HG03378 (cell line): ENCODE measurements around the gene FAM83D.

Experiments used
- ATAC-seq: cut with Tn5 transposase; IDR thresholded peaks from one replicate; pipeline ENCODE4 v1.9.1; 2021; ENCODE audit warnings: mild to moderate bottlenecking, moderate library complexity; ENCODE audit not compliant: unreplicated experiment

Gene FAM83D

GRCh38 chr20:38997622-38998021 is 71.4 kb downstream of the FAM83D start:
- ATAC-seq: peak; percentile 82

GRCh38 chr20:38999217-38999616 is 73.0 kb downstream of the FAM83D start:
- ATAC-seq: no peak

- no peak for ATAC-seq
Observed at GRCh38 chr20:38999965-39000910, 74.0 kb downstream of the FAM83D start.
